ENCODE measurements around the gene TMEM63A.

Gene TMEM63A

DNA sequence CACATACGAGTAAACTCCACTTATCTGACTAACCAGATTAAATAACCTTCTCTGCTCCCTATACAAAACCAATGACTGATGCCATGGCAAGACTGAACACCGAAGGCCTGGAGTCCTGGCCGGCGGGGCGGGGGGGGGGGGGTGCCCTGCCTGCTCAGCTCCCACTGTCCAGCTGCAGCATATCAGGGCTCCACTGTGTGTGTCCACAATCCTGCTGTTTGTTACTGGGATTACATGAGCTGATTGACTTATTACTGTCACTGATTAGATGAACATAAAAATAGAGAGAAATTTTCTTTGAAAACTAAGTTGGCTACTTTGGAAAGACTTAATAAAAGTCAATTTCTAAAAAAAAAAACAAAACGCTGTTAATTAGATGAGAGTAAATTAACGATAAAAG, 24.9 kb downstream of the TMEM63A start:
- TF ChIP-seq, protein P1, sequence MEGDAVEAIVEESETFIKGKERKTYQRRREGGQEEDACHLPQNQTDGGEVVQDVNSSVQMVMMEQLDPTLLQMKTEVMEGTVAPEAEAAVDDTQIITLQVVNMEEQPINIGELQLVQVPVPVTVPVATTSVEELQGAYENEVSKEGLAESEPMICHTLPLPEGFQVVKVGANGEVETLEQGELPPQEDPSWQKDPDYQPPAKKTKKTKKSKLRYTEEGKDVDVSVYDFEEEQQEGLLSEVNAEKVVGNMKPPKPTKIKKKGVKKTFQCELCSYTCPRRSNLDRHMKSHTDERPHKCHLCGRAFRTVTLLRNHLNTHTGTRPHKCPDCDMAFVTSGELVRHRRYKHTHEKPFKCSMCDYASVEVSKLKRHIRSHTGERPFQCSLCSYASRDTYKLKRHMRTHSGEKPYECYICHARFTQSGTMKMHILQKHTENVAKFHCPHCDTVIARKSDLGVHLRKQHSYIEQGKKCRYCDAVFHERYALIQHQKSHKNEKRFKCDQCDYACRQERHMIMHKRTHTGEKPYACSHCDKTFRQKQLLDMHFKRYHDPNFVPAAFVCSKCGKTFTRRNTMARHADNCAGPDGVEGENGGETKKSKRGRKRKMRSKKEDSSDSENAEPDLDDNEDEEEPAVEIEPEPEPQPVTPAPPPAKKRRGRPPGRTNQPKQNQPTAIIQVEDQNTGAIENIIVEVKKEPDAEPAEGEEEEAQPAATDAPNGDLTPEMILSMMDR (IDR thresholded peaks at IDR 0.05) = no peak

DNA sequence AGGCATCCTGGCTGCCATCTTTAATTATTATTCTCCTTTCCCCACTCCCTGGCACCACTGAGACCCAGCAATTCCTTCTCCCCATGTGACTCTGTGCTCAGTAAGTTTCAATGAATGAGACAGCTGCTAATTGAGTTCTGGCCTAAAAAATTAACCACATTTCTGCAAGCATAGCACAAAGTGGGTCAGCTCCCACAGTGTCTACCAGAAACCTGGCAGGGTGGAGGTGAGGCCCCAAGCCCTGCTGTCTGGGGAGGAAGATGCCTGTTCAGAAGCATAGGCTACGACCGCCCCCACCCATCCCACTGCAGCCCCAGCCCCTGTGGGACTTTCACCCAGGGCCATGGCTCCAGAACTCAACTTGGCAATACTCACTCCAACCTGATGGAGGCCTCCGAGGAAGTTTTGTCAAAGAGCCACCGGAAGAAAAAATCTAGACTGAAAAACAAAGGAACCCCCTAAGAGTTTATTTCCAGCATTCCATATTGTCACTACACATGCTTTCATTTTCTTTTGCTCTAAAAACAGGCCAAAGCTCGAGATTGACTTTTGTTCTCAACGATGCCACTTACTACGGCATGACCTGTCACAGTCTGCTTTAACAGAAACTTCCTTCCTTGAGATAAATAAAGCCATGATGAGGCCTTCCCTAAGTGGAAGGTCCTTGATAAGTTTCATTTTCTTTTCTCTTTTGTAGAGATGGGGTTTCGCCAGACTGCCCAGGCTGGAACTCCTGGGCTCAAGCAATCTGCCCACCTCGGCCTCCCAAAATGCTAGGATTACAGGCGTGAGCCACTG, 26.5 kb downstream of the TMEM63A start:
- TF ChIP-seq, protein P1 (IDR thresholded peaks at IDR 0.05) = no peak

DNA sequence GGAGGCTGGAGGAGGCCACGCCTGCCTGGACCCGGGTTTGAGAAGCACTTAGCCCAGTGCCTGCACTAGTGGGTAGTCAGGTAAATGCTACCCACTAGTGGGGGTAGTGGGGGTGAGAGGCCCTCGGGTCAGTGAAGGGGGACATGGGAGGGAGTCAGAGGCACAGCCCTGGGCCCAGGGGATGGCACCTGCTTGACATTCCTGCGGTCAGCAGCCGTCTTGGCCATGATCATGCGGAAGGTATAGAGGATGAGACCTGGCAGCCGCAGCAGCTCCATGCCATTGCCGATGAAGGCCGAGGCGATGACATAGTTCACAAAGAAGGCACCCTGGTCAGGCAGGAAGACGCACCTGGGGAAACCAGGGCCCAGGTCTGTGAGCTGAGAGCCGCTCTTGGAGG, 28.7 kb downstream of the TMEM63A start:
- TF ChIP-seq, protein P1 (IDR thresholded peaks at IDR 0.05) = no peak

DNA sequence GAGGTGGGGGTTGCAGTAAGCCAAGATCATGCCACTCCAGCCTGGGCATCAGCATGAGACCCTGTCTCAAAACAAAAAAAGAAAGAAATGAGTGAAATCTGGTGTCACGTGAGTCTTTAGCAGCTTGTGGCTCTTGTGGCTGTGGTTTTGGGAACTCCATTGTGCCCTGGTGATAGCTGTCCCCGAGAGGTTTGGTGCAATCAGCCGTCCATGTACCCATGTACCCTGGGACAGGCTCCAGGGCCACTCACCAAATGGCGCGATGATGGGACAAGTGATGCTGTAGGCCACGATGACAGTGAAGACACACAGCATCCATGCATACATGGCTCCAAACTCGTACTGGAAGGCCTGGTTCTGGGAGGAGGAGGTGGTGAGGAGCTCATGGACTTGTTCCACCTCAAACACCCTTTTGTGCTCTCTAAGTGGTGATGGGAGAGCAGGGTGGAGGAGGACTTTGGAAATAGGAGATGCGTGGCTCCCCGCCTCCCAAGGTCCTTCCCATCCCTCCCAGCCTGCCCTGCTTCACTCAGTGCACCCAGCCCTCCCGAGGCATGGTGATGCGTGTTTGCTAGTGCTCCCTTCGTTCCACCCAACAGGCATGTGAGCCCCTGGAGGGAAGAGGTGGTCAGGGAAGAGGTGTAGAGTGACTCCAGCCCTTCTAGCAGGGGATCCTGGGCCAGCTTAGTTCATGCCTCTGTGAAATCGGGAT, 29.6 kb downstream of the TMEM63A start:
- TF ChIP-seq, protein P1 (IDR thresholded peaks at IDR 0.05) = no peak

DNA sequence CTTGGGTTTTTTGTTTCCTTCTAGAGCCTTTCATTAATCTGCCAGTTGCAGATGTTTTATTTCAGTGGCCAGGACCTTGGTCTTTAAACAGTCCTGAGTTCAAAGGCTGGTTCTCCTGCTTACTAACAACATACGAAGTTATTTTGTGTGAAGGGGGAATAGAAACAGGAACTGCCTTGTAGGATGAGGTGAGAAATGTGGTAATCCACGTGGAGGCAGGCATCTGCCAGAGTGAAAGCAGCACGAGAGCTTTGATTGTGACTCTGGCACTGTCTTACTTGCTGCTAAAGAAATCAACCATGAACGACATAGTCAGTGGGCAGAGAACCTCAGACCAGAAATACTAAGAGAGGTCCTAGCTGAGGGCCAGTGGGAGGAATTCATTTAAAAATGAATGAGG, 30.4 kb downstream of the TMEM63A start:
- TF ChIP-seq, protein P1 (IDR thresholded peaks at IDR 0.05) = no peak

DNA sequence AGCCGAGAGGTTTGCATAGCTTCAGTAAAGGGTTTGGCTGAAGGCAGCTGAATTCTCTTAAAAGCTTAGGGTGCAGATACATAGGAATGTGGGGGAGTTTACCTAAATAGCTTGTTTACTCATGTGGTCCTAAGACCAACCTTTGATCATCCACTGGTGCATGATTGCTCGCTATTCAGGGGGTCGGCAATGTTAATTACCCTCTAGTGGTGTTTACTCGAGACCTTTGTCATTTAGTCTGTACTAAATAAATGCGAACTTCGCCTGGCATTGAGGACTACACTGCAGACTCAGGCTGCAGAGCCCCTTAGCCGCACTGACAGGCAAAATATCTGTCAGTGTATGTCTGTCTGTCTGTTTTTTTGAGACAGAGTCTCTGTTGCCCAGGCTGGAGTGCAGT, 31.8 kb downstream of the TMEM63A start:
- TF ChIP-seq, protein P1 (IDR thresholded peaks at IDR 0.05) = no peak

DNA sequence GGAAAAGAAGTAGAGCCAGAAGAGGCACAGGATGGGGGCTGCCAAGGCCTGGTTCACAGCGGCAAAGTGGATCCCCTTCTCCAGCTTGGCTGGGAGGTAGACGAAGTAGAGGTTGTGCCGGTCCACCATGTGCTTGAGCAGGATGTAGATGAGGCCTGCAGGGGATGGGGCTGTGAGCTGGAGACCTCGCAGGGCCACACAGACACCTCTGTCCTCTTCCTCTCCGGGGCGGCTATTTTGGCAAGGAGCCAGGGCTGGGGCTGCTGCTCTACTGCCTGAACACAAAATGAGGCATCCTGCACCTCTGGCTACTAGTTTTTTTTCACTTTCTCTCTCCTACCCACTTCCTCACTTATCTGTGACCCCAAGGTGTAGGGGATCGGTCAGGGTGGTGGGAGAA, 32.3 kb downstream of the TMEM63A start:
- TF ChIP-seq, protein P1 (IDR thresholded peaks at IDR 0.05) = no peak

All from LNCAP (cell line).